Caco-2 (cell line): ENCODE data around the gene EML4. TPM values are rescaled to one million over a fixed set of nuclear protein-coding genes. Genes with fewer than 3 reads are reported as not detected.

ENCODE experiments used
- BruUV-seq: library from RNA; stranded (reverse); fragments of 400-500 nt; replicated peaks from 2 replicates; lab custom pipeline; 2021; lab: Mats Ljungman, UMichigan
- CTCF ChIA-PET: fragments of 300-600 bp; sonication (Branson Sonifier 250); formaldehyde crosslinking; loops from one replicate; lab custom pipeline; 2022; ENCODE audit warnings: antibody characterized with exemption; lab: Charles Lee
- POLR2A ChIA-PET: fragments of 300-600 bp; sonication (Branson Sonifier 250); formaldehyde crosslinking; loops from one replicate; lab custom pipeline; 2022; ENCODE audit warnings: antibody characterized with exemption; lab: Charles Lee
- DNase-seq, 2 experiments: peaks; one replicate each; pipeline versions ENCODE4 v3.0.0 to v3.0.0-alpha.2; 2020 to 2022
- H3K27me3 ChIP-seq: replicated peaks from 2 replicates; pipeline ENCODE4 v1.6.0; 2011; ENCODE audit warnings: low read length; ENCODE audit not compliant: control insufficient read depth, insufficient read depth
- H3K36me3 ChIP-seq: 2 replicates; pipeline ENCODE4 v1.5.1; 2011; ENCODE audit warnings: low read length; ENCODE audit not compliant: control insufficient read depth, insufficient read depth
- H3K4me1 ChIP-seq: fragments of 250-450 bp; sonication (Bioruptor Pico); 2 replicates; pipeline ENCODE4 v1.5.1; 2020; ENCODE audit warnings: mild to moderate bottlenecking
- H3K4me3 ChIP-seq: 2 replicates; pipeline ENCODE4 v1.5.1; 2011; ENCODE audit warnings: low read depth, mild to moderate bottlenecking, control low read depth, low read length
- H3K9me3 ChIP-seq: fragments of 250-450 bp; sonication (Bioruptor Pico); 2 replicates; pipeline ENCODE4 v1.5.1; 2020; ENCODE audit warnings: mild to moderate bottlenecking, moderate library complexity
- H3K27ac Mint-ChIP-seq: one replicate; pipeline ENCODE4 v1.8.0; 2022; ENCODE audit warnings: mixed read lengths; ENCODE audit not compliant: unreplicated experiment
- H3K27me3 Mint-ChIP-seq: one replicate; pipeline ENCODE4 v1.8.0; 2022; ENCODE audit warnings: mixed read lengths; ENCODE audit not compliant: insufficient read depth, unreplicated experiment
- H3K36me3 Mint-ChIP-seq: one replicate; pipeline ENCODE4 v1.8.0; 2022; ENCODE audit warnings: mild to moderate bottlenecking, mixed read lengths; ENCODE audit not compliant: insufficient read depth, unreplicated experiment
- H3K4me1 Mint-ChIP-seq: one replicate; pipeline ENCODE4 v1.8.0; 2022; ENCODE audit warnings: low read depth, mixed read lengths; ENCODE audit not compliant: unreplicated experiment
- H3K4me3 Mint-ChIP-seq: one replicate; pipeline ENCODE4 v1.8.0; 2022; ENCODE audit warnings: mild to moderate bottlenecking, moderate library complexity, mixed read lengths; ENCODE audit not compliant: unreplicated experiment
- H3K9me3 Mint-ChIP-seq: one replicate; pipeline ENCODE4 v1.8.0; 2022; ENCODE audit warnings: mixed read lengths; ENCODE audit not compliant: unreplicated experiment
- intact Hi-C: fragments of 100-400 bp; cut with micrococcal nuclease; formaldehyde crosslinking; loops from one replicate; pipeline ENCODE4 v1.10.0; 2022; ENCODE audit not compliant: unreplicated experiment
- total RNA-seq: library from RNA; stranded (reverse); gene quantifications from 2 replicates; pipeline ENCODE4 v1.2.3, GENCODE V29; 2022
- TF ChIP-seq, protein P1 (sequence below), 2 experiments: fragments of 200-600 bp in 1 of 2; IDR thresholded peaks; 1 replicate in 1 of 2; 2 replicates in 1 of 2; pipeline versions ENCODE4 v1.5.1 to v1.8.0; 2011 to 2022; ENCODE audit warnings: antibody characterized with exemption in 1 of 2, control low read depth in 1 of 2, inconsistent platforms in 1 of 2, low read depth in 1 of 2, low read length in 1 of 2, mild to moderate bottlenecking in 1 of 2, moderate library complexity in 1 of 2; ENCODE audit not compliant: insufficient read depth in 1 of 2, severe bottlenecking in 1 of 2, unreplicated experiment in 1 of 2

Gene EML4
- total RNA-seq, 1 experiment from 2014 or later, result 125 TPM

DNA sequence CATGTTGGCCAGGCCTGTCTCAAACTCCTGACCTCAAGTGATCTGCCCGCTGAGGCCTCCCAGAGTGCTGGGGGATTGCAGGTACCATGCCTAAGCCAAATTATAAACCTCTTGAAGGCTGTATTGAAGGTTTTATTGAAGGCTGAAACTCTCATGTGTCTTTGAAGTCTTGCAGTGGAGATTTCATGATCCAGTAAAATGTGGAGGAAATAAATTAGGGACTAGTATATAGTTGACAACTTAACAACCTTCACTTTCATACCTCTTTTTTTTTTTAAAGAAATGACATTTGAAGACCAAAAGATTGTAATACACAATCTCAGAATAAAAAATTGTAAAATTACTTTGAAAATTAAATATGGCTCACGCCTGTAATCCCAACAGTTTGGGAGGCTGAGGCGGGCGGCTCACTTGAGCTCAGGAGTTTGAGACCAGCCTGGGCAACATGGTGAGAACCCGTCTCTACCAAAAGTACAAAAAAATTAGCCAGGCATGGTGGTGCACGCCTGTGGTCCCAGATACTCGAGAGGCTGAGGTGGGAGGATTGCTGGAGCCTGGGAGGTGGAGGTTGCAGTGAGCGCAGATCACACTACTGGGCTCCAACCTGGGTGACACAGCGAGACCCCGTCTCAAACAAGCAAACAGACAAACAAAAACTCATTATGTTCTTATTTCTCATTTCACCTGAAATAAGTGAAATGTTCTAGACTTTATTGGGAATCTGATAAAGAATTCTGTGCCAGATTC lies 8.0 kb downstream of the EML4 start:
- Mint-ChIP-seq H3K27me3 (no peaks in the 10 kb centered on the region), H3K9me3 (no peaks in the 10 kb centered on the region), H3K27ac (no peak overlapping the region), H3K4me1 (peaks cover 17% of the 10 kb centered on the region), H3K36me3 (peaks cover 27% of the 10 kb centered on the region), H3K4me3 (no peak overlapping the region)
- no peak for DNase-seq
- BruUV-seq, result no TSS peak
- H3K36me3 ChIP-seq, result peaks cover 1% of the 10 kb centered on the region; the same call in 1 of the 2 replicates
- POLR2A ChIA-PET, result no interaction called here
- CTCF ChIA-PET, result no interaction called here
- no peaks in the 10 kb centered on the region for H3K4me1 ChIP-seq
- no peaks in the 10 kb centered on the region for H3K27me3 ChIP-seq
- TF ChIP-seq, protein P1, sequence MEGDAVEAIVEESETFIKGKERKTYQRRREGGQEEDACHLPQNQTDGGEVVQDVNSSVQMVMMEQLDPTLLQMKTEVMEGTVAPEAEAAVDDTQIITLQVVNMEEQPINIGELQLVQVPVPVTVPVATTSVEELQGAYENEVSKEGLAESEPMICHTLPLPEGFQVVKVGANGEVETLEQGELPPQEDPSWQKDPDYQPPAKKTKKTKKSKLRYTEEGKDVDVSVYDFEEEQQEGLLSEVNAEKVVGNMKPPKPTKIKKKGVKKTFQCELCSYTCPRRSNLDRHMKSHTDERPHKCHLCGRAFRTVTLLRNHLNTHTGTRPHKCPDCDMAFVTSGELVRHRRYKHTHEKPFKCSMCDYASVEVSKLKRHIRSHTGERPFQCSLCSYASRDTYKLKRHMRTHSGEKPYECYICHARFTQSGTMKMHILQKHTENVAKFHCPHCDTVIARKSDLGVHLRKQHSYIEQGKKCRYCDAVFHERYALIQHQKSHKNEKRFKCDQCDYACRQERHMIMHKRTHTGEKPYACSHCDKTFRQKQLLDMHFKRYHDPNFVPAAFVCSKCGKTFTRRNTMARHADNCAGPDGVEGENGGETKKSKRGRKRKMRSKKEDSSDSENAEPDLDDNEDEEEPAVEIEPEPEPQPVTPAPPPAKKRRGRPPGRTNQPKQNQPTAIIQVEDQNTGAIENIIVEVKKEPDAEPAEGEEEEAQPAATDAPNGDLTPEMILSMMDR (IDR thresholded peaks at IDR 0.05; ENCODE audit: insufficient read depth in 1 of 2, low read depth in 1 of 2, low read length in 1 of 2, severe bottlenecking in 1 of 2, unreplicated experiment in 1 of 2), result no peak
- intact Hi-C loops, result loop anchor here (1.0 kb wide), 1 partner anchor 9 kb away; no protein-coding TSS in a partner anchor
- no peak overlapping the region for H3K4me3 ChIP-seq
- no peaks in the 10 kb centered on the region for H3K9me3 ChIP-seq

DNA sequence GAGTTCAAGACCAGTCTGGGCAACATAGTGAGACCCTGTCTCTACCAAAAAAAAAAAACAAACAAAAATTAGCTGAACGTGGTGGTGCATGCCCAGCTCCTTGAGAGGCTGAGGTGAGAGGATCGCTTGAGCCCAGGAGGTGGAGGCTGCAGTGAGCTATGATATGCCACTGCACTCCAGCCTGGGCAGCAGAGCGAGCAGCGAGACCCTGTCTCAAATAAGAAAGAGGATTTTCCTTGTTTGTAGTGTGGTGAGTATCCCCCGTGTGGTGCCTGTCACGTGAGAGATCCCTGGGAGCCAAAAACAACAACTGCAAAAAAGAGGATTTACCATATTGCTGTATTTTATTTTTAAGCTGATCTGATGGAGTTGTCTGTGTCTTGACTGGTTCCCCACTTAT lies 9.2 kb downstream of the EML4 start:
- Histone ChIP-seq H3K27me3 (no peaks in the 10 kb centered on the region), H3K4me1 (peaks cover 11% of the 10 kb centered on the region), H3K36me3 (peaks cover 1% of the 10 kb centered on the region; the same call in 1 of the 2 replicates), H3K4me3 (no peak overlapping the region), H3K9me3 (no peaks in the 10 kb centered on the region)
- CTCF ChIA-PET, result no interaction called here
- POLR2A ChIA-PET, result no interaction called here
- Mint-ChIP-seq H3K27ac (no peak overlapping the region), H3K9me3 (no peaks in the 10 kb centered on the region), H3K27me3 (no peaks in the 10 kb centered on the region), H3K4me3 (no peak overlapping the region), H3K4me1 (peaks cover 12% of the 10 kb centered on the region), H3K36me3 (peaks cover 34% of the 10 kb centered on the region)
- no peak for DNase-seq
- intact Hi-C loops, result no loop called here
- TF ChIP-seq, protein P1 (IDR thresholded peaks at IDR 0.05; ENCODE audit: insufficient read depth in 1 of 2, low read depth in 1 of 2, low read length in 1 of 2, severe bottlenecking in 1 of 2, unreplicated experiment in 1 of 2), result no peak
- BruUV-seq, result no TSS peak

DNA sequence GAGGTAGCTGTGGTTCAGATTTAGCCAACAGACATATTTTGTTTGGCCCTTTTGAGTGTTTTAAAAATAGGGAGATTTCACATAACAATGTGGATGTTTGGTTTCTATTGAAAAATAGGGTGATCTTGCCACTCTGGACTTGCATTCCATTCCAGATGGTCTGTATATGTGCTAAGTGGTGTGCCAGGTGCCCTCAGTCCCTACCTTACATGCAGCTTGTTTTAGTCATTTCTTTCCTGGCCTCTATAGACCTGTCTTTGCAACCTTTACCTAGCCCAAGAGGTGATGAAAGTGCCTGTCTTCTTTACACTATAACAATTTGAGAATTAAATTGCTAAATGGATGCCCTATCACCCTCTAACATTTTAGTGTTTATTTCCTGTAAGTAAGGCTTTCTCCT lies 11.1 kb downstream of the EML4 start:
- H3K27me3 ChIP-seq, result no peaks in the 10 kb centered on the region
- no TSS peak for BruUV-seq
- no peak overlapping the region for H3K4me3 Mint-ChIP-seq
- H3K27ac Mint-ChIP-seq, result no peak overlapping the region
- H3K9me3 ChIP-seq, result no peaks in the 10 kb centered on the region
- H3K36me3 ChIP-seq, result peaks cover 1% of the 10 kb centered on the region; the same call in 1 of the 2 replicates
- TF ChIP-seq, protein P1 (IDR thresholded peaks at IDR 0.05; ENCODE audit: insufficient read depth in 1 of 2, low read depth in 1 of 2, low read length in 1 of 2, severe bottlenecking in 1 of 2, unreplicated experiment in 1 of 2), result no peak
- peaks cover 20% of the 10 kb centered on the region for H3K4me1 Mint-ChIP-seq
- DNase-seq, result no peak
- POLR2A ChIA-PET, result no interaction called here
- no peaks in the 10 kb centered on the region for H3K27me3 Mint-ChIP-seq
- peaks cover 30% of the 10 kb centered on the region for H3K4me1 ChIP-seq
- intact Hi-C loops, result no loop called here
- peaks cover 40% of the 10 kb centered on the region for H3K36me3 Mint-ChIP-seq
- no peak overlapping the region for H3K4me3 ChIP-seq
- no peaks in the 10 kb centered on the region for H3K9me3 Mint-ChIP-seq
- CTCF ChIA-PET, result no interaction called here
